Breast epithelium (tissue), 3 donors: ENCODE data around the gene CD151.

Experiments
- CTCF ChIP-seq, 3 donors: fragments of 450-650 bp; IDR thresholded peaks; one replicate each; pipeline ENCODE4 v1.5.1; 2016 to 2017; ENCODE audit warnings: antibody characterized with exemption in 3 of 3, mild to moderate bottlenecking in 3 of 3, moderate library complexity in 3 of 3
- POLR2A ChIP-seq: fragments of 450-650 bp; IDR thresholded peaks from one replicate; pipeline ENCODE4 v1.6.1; 2016; ENCODE audit warnings: antibody characterized with exemption, mild to moderate bottlenecking, moderate library complexity

DNA sequence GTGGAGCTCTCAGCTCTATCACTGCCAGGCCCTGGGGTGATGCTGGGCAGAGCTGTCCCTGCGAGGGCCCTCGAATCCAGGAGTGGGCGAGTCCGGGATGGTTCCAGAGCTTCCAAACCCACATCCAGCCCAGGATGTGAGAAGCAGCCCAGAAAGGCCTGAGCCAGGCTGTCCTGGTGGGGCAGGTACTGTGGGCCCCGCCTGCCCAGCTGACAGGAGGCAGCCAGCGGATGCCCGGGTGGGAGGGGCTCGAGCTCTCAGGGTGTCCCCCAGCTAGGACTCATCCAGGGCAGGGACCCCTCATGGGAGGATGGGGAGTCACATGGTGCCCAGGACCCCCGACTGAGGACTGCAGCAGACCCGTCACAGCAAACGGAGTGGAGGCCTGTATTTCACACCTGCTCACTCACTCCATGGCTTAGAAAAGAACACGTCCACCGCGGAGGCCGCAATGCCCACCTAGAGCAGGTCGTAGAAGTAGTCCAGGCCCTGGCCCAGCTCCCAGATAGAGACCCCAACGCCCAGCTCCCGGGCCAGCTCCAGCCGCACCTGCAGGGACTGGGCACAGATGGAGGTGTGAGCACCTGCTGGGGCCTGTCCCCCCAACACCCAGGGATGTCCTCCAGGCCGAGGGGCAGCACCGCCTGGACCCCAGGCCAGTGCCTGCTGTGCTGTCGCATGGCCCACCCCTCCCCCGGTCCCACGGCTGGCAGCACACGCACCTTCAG lies 36.8 kb downstream of the CD151 start:
- no peak for TF ChIP-seq POLR2A
- TF ChIP-seq CTCF (IDR thresholded peaks at IDR 0.05): no peak
